Upper lobe of right lung (tissue), 1 donor: ENCODE data around the gene POLR1A. TPM values are rescaled to one million over a fixed set of nuclear protein-coding genes. Genes with fewer than 3 reads are reported as not detected.
"Not testable (repeated sequence)": the region's sequence is repeated elsewhere in the genome, so short reads cannot be mapped to it uniquely, and the experiment has no call there.

Experiments
- ATAC-seq: fragments of 200-7000 bp; cut with Tn5 transposase; one replicate; pipeline ENCODE4 v1.9.1; 2020; ENCODE audit warnings: mild to moderate bottlenecking, moderate library complexity
- DNase-seq: peaks from one replicate; pipeline ENCODE4 v3.0.0-alpha.2; 2020
- H3K27ac ChIP-seq: fragments of 200-600 bp; one replicate; pipeline ENCODE4 v1.8.0; 2022
- H3K27me3 ChIP-seq: fragments of 200-600 bp; one replicate; pipeline ENCODE4 v1.8.0; 2022; ENCODE audit warnings: mild to moderate bottlenecking
- H3K36me3 ChIP-seq: fragments of 200-600 bp; one replicate; pipeline ENCODE4 v1.8.0; 2022
- H3K4me1 ChIP-seq: fragments of 200-600 bp; one replicate; pipeline ENCODE4 v1.8.0; 2022
- H3K4me3 ChIP-seq: fragments of 200-600 bp; one replicate; pipeline ENCODE4 v1.8.0; 2022; ENCODE audit warnings: mild to moderate bottlenecking
- H3K9me3 ChIP-seq: fragments of 200-600 bp; one replicate; pipeline ENCODE4 v1.8.0; 2022
- intact Hi-C: fragments of 100-400 bp; cut with DNase I; formaldehyde crosslinking; loops from one replicate; pipeline ENCODE4 v1.11.0; 2022
- total RNA-seq: library from RNA; stranded (reverse); fragmentation: NEBNext Ultra II Directional; extraction: Animal tissue kit (Norgen Biotek cat#: 25700); gene quantifications from one replicate; pipeline ENCODE4 v1.2.1, GENCODE V29; 2021
- TF ChIP-seq, protein P1 (sequence below): fragments of 200-600 bp; IDR thresholded peaks from one replicate; pipeline ENCODE4 v1.8.0; 2022; ENCODE audit warnings: antibody characterized with exemption
- donor health status: DM: no; HTN: yes; CAD: no; lungs with severe emphysema.

The POLR1A gene
- total RNA-seq, 1 donor from 2014 or later: 26.6 TPM

DNA sequence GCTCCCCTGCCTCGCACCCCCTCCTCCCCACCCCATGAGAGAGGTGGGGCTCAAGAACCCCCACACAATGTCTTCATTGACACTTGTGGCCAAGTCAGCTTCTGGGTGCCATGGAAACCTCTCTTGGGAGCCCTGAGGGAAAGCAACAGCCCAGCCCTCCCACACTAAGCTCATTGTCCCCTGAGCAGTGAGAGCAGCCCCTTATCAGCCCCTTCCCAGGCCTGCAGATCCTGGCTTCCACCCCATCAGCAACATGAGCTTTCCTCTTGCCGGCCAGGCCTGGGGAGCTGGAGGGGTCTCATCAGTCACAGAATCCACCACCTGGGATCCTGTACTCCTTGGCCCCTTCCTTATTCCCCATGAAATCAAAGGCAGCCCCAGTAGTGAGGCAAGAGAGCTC is 109.1 kb downstream of the POLR1A start:
- H3K4me3 ChIP-seq: no peak overlapping the region
- H3K27ac ChIP-seq: peak overlapping the region; percentile 85
- ATAC-seq: no peak
- H3K4me1 ChIP-seq: peaks cover 64% of the 10 kb centered on the region
- TF ChIP-seq, protein P1, sequence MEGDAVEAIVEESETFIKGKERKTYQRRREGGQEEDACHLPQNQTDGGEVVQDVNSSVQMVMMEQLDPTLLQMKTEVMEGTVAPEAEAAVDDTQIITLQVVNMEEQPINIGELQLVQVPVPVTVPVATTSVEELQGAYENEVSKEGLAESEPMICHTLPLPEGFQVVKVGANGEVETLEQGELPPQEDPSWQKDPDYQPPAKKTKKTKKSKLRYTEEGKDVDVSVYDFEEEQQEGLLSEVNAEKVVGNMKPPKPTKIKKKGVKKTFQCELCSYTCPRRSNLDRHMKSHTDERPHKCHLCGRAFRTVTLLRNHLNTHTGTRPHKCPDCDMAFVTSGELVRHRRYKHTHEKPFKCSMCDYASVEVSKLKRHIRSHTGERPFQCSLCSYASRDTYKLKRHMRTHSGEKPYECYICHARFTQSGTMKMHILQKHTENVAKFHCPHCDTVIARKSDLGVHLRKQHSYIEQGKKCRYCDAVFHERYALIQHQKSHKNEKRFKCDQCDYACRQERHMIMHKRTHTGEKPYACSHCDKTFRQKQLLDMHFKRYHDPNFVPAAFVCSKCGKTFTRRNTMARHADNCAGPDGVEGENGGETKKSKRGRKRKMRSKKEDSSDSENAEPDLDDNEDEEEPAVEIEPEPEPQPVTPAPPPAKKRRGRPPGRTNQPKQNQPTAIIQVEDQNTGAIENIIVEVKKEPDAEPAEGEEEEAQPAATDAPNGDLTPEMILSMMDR: no peak
- no peaks in the 10 kb centered on the region for H3K27me3 ChIP-seq
- H3K9me3 ChIP-seq: no peaks in the 10 kb centered on the region
- intact Hi-C loops: no loop called here
- no peaks in the 10 kb centered on the region for H3K36me3 ChIP-seq
- DNase-seq: no peak

DNA sequence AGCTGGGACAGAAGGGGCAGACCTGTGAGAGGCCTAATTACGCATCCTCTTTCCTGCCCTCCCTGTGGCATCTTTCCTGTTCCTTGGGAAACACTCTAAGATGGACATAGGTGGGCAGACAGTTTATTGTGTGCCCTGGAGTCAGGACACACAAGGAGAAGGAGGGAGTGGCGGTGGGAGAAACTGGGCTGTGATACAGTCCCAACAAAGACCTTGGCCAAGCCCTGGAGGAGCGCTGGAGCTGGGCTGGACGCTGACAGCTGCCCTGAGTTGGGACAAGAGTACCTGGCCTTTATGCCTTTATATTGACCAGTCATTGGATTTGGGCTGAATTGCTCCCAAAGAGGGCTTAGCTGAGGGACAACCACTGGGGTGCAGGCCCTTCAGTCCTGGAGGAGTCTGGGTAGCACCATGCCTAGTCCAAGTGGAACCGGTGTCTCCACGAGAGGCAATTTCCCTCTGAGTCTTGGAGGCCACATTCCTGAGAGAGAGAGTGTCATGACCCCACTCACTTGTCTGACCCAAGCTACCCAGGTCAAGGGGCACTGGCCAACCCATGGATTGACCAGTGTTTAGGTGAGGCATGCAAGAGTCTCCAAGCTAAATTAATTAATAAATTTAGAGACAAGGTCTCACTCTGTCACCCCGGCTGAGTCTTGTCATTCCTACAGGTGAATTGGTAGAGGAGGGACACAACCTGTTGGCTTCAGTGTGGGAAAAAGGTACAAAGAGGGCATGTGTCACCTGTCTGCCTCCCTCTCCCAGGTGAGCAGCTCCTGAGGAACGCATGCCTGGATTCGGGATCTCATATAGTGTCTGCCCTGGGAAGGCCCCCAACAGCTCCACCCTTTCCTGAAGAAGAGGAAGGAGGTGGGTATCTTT is 109.8 kb downstream of the POLR1A start:
- H3K27ac ChIP-seq: peak overlapping the region; percentile 85
- no peak for ATAC-seq

DNA sequence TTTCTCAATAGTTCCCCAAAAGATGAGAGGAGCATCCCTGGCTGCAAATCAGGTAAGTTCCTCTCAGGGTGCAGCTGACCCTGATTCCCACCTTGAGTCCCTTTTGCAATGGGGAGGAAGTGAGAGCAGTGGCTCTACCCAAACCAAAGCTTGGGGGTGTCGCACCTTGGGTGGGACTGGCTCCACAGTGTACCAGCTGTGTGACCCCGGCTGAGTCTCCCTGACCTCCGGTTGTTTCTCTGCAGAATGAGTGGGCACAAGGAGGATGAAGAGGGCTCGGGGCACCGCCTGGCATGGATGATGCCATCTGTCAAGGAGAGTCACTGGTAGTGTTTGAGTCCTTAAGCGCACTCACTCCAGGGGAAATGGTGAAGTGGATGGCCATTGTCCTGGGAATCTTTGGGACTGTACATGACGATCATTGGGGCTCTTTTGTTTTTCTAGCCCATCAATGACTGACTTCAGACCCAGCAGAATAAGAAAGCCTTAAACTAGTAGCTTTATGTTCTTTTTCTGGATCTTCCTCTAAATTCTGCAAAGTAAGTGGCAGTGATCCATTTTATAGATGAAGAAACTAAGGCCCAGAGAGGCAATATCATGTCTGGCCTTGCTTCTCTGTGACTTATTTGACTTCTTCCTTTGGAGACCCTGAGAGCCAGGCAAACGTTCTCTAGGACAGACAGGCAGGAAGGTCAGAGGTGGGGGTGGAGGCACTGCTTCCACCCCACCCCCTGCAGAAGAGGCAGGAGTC is 110.6 kb downstream of the POLR1A start:
- H3K27me3 ChIP-seq: no peaks in the 10 kb centered on the region
- peaks cover 55% of the 10 kb centered on the region for H3K4me1 ChIP-seq
- TF ChIP-seq, protein P1: no peak
- no peak overlapping the region for H3K27ac ChIP-seq
- ATAC-seq: no peak
- H3K36me3 ChIP-seq: no peaks in the 10 kb centered on the region
- H3K9me3 ChIP-seq: no peaks in the 10 kb centered on the region
- intact Hi-C loops: no loop called here
- H3K4me3 ChIP-seq: no peak overlapping the region
- no peak for DNase-seq

More for the DNA sequence above, 109.8 kb downstream of the POLR1A start:
- H3K4me1 ChIP-seq: peaks cover 62% of the 10 kb centered on the region
- H3K9me3 ChIP-seq: no peaks in the 10 kb centered on the region
- no peak overlapping the region for H3K4me3 ChIP-seq
- H3K36me3 ChIP-seq: no peaks in the 10 kb centered on the region
- no peak for DNase-seq
- TF ChIP-seq, protein P1: no peak
- intact Hi-C loops: no loop called here
- no peaks in the 10 kb centered on the region for H3K27me3 ChIP-seq

DNA sequence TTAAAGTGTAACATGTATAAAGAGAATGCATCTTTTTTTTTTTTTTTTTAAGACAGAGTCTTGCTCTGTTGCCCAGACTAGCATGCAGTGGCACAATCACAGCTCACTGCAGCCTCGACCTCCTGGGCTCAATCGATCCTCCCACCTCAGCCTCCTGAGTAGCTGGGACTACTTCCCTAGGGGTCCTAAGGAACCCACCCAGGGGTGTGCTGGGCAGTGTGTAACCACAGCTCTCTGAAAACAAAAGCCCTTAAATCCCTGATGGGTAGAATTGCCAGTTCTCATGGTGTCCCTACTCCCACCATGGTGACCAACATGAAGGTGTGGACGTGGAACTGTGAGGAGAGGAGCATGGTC is 111.3 kb downstream of the POLR1A start:
- peaks cover 48% of the 10 kb centered on the region for H3K4me1 ChIP-seq
- TF ChIP-seq, protein P1: no peak
- peak overlapping the region; percentile 51 for H3K27ac ChIP-seq
- no peak overlapping the region for H3K4me3 ChIP-seq
- no peak for ATAC-seq
- no peaks in the 10 kb centered on the region for H3K9me3 ChIP-seq
- no peaks in the 10 kb centered on the region for H3K36me3 ChIP-seq
- intact Hi-C loops: no loop called here
- H3K27me3 ChIP-seq: no peaks in the 10 kb centered on the region
- DNase-seq: no peak

DNA sequence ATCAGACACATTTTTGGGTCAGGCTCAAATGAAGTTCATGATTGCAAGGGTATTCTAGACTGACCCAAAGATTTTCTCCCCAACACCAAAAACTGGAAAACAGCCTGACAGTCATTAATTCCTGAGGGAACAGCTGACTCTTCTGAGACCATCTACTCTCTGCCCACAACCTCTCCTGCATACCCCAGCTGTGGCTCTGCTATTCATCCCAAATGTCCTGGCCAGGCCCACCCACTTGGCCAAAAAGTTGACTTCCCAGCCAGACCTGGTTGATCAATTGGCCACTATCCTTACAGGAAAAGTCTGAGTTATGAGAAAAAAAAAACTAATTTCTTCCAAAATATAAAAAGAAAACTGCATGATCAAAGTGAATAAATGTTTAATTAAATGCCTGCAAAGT is 113.1 kb downstream of the POLR1A start:
- Histone ChIP-seq H3K9me3 (no peaks in the 10 kb centered on the region), H3K4me3 (no peak overlapping the region), H3K36me3 (no peaks in the 10 kb centered on the region), H3K4me1 (peaks cover 30% of the 10 kb centered on the region), H3K27ac (no peak overlapping the region), H3K27me3 (no peaks in the 10 kb centered on the region)
- DNase-seq: no peak
- TF ChIP-seq, protein P1: no peak
- intact Hi-C loops: no loop called here
- no peak for ATAC-seq

DNA sequence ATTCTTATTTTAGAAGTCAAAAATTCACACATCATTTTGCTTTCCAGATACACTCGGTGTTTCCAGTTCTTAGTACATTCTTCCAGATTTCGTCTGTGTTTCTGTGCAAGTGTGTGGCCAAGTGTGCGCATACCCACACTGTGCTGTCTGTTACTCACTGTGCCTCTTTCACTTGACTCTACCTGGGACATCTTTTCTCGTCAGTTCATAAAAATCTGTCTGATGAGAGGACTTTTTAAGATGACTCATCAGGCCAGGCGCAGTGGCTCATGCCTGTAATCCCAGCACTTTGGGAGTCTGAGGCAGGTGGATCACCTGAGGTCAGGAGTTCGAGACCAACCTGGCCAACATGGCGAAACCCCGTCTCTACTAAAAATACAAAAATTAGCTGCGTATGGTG is 113.6 kb downstream of the POLR1A start:
- DNase-seq, H3K9me3 ChIP-seq, intact Hi-C loops, H3K36me3 ChIP-seq, H3K27me3 ChIP-seq, H3K27ac ChIP-seq, ATAC-seq, H3K4me3 ChIP-seq: not testable (repeated sequence)
- peaks cover 27% of the 10 kb centered on the region for H3K4me1 ChIP-seq
